NCI-H774 (cell line): ENCODE data around the gene CACNA2D2.

ENCODE experiments used
- DNase-seq: peaks from one replicate; lab custom pipeline; 2025; lab: John Stamatoyannopoulos, UW

CACNA2D2 gene

GRCh38 chr3:50428007-50428633, 75.3 kb downstream of the CACNA2D2 start:
- DNase-seq = no peak

GRCh38 chr3:50427217-50427616, 76.2 kb downstream of the CACNA2D2 start:
- DNase-seq = no peak

- no peak for DNase-seq
These were observed 77.5 kb downstream of the CACNA2D2 start for GRCh38 chr3:50425911-50426310.

- DNase-seq = peak; percentile 71
These were observed 79.9 kb downstream of the CACNA2D2 start for GRCh38 chr3:50423543-50423942.

GRCh38 chr3:50422153-50422552, 81.3 kb downstream of the CACNA2D2 start:
- DNase-seq = no peak

- DNase-seq = no peak
These were observed 83.7 kb downstream of the CACNA2D2 start for GRCh38 chr3:50419595-50420370.

GRCh38 chr3:50418850-50419249, 84.6 kb downstream of the CACNA2D2 start:
- no peak for DNase-seq

GRCh38 chr3:50417637-50418033, 85.8 kb downstream of the CACNA2D2 start:
- no peak for DNase-seq

- DNase-seq = no peak
These were observed 86.4 kb downstream of the CACNA2D2 start for GRCh38 chr3:50416736-50417636.

- no peak for DNase-seq
These were observed 87.6 kb downstream of the CACNA2D2 start for GRCh38 chr3:50415816-50416215.

GRCh38 chr3:50415061-50415460, 88.4 kb downstream of the CACNA2D2 start:
- DNase-seq = no peak

- no peak for DNase-seq
These were observed 88.8 kb downstream of the CACNA2D2 start for GRCh38 chr3:50414616-50415015.

GRCh38 chr3:50412231-50412754, 91.1 kb downstream of the CACNA2D2 start:
- DNase-seq = no peak

GRCh38 chr3:50411229-50411628, 92.2 kb downstream of the CACNA2D2 start:
- DNase-seq = no peak

GRCh38 chr3:50410608-50411139, 92.8 kb downstream of the CACNA2D2 start:
- DNase-seq = no peak

GRCh38 chr3:50410185-50410584, 93.2 kb downstream of the CACNA2D2 start:
- DNase-seq = no peak

- DNase-seq = no peak
These were observed 94.9 kb downstream of the CACNA2D2 start for GRCh38 chr3:50408443-50408944.

GRCh38 chr3:50406487-50406886, 96.9 kb downstream of the CACNA2D2 start:
- no peak for DNase-seq

GRCh38 chr3:50405249-50405648, 98.2 kb downstream of the CACNA2D2 start:
- DNase-seq = no peak

- no peak for DNase-seq
These were observed 101.3 kb downstream of the CACNA2D2 start for GRCh38 chr3:50401978-50402595.

GRCh38 chr3:50396502-50396901, 106.9 kb downstream of the CACNA2D2 start:
- DNase-seq = no peak
